SW 1271 (cell line): Measurements from ENCODE around the gene ZFPM1.

Experiments
- DNase-seq, 2 experiments: peaks; one replicate each; lab custom pipeline; 2025; lab: John Stamatoyannopoulos, UW

ZFPM1 gene

GRCh38 chr16:88417684-88418476 is 35.2 kb upstream of the ZFPM1 start:
- DNase-seq: no peak

GRCh38 chr16:88418869-88419268 is 34.2 kb upstream of the ZFPM1 start:
- DNase-seq: no peak

DNA sequence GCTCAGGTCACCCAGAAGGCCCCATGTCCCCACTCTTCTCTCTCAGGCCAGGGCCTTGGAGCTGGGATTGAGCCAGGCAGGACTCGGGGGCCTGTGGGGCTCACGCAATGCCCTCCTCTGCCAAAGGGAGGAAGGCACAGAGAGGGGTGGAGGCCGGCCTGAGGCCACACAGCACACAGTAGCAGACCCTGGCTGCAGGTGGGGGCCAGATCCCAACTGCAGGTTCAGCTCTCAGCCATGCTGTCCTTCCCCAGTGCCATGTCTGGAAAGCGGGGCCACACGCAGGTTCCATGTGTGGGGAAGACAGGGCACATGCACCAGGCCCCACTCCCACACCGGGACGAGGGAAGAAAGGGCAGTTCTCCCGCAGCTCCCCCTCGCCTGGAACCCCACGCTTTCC is 33.3 kb upstream of the ZFPM1 start:
- no peak for DNase-seq

GRCh38 chr16:88420496-88420895 is 32.6 kb upstream of the ZFPM1 start:
- no peak for DNase-seq

DNA sequence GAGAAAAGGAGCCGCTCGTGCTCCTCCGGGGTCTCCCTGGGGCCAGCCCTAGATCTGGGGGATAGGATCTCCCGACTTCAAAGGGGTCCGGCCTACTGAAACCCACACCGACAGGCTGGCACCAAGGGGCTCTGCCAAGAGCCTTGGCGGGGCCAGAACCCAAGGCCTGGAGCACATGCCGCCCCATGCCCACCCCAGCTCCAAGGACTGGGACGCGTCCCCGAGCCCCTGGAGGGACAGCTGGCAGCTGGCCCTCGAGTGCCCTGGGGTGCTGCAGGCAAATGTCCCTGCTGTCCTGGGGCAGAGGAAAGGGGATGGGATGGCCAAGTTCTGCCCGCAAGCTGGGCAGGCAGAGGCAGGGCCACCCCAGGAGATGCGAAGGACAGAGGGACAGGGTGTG is 31.8 kb upstream of the ZFPM1 start:
- no peak for DNase-seq

GRCh38 chr16:88421871-88422433 is 31.1 kb upstream of the ZFPM1 start:
- no peak for DNase-seq

- DNase-seq: no peak
Observed at GRCh38 chr16:88422733-88423447, 30.2 kb upstream of the ZFPM1 start.

GRCh38 chr16:88423448-88423850 is 29.6 kb upstream of the ZFPM1 start:
- DNase-seq: no peak

- no peak for DNase-seq
Observed at GRCh38 chr16:88424587-88425235, 28.4 kb upstream of the ZFPM1 start.

GRCh38 chr16:88426018-88426417 is 27.1 kb upstream of the ZFPM1 start:
- no peak for DNase-seq

- no peak for DNase-seq
Observed at GRCh38 chr16:88427376-88427775, 25.7 kb upstream of the ZFPM1 start.

DNA sequence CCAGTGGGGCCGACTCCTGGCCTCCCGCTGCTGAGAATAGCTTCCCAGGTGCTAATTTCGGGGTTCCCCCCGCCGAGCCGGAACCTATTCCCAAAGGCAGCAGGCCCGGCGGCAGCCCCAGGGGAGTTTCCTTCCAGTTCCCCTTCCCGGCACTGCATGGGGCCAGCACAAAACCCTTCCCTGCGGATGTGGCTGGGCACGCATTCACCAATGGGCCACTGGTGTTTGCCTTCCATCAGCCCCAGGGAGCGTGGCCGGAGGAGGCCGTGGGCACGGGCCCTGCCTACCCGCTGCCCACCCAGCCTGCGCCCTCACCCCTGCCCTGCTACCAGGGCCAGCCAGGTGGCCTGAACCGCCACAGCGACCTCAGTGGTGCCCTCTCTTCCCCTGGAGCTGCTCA is 24.9 kb upstream of the ZFPM1 start:
- no peak for DNase-seq

- no peak for DNase-seq
Observed at GRCh38 chr16:88428616-88429386, 24.3 kb upstream of the ZFPM1 start.

- DNase-seq: no peak
Observed at GRCh38 chr16:88429387-88430184, 23.5 kb upstream of the ZFPM1 start.

GRCh38 chr16:88430185-88430523 is 22.9 kb upstream of the ZFPM1 start:
- DNase-seq: no peak

DNA sequence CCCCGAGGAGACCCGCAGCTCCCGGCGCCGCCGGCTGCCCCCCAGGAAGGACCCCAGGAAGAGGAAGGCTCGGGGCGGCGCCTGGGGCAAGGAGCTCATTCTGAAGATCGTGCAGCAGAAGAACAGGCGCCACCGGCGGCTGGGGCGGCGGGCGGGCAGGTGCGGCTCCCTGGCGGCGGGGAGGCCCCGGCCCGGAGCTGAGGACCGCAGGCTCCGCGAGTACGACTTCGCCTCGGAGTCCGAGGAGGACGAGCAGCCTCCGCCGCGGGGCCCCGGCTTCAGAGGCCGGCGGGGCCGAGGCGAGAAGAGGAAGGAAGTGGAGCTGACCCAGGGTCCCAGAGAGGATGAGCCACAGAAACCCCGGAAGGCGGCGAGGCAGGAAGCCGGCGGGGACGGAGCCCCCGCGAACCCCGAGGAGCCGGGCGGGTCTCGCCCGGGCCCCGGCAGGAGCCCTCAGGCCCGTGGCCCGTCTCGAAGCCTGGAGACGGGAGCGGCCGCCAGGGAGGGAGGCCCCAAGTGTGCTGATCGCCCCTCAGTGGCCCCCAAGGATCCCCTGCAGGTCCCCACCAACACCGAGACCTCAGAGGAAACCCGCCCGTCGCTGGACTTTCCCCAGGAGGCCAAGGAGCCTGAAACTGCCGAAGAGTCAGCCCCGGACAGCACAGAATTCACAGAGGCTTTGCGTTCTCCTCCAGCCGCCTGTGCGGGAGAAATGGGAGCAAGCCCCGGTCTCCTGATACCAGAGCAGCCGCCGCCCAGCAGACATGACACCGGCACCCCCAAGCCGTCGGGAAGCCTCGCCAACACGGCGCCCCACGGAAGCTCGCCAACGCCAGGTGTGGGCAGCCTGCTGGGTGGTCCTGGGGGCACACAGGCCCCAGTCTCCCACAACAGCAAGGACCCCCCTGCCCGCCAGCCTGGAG is 22.3 kb upstream of the ZFPM1 start:
- DNase-seq: no peak

GRCh38 chr16:88431651-88432050 is 21.4 kb upstream of the ZFPM1 start:
- DNase-seq: no peak

GRCh38 chr16:88432174-88432573 is 20.9 kb upstream of the ZFPM1 start:
- DNase-seq: no peak

DNA sequence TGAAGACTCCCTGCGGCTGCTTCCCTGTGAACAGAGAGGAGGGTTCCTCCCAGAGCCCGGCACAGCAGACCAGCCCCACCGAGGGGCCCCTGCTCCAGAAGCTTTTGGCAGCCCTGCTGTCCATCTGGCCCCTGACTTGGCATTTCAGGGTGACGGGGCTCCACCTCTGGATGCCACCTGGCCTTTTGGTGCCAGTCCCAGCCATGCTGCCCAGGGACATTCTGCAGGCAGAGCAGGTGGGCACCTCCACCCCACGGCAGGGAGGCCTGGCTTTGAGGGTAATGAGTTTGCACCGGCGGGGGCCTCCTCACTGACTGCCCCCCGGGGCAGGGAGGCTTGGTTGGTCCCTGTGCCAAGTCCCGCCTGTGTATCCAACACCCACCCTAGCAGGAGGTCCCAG is 20.3 kb upstream of the ZFPM1 start:
- no peak for DNase-seq
